Measurements from ENCODE around the gene GBA3. TPM values are rescaled to one million over a fixed set of nuclear protein-coding genes. Genes with fewer than 3 reads are reported as not detected.

Gene GBA3
- polyA plus RNA-seq, 1 donor from 2014 or later = not detected

DNA sequence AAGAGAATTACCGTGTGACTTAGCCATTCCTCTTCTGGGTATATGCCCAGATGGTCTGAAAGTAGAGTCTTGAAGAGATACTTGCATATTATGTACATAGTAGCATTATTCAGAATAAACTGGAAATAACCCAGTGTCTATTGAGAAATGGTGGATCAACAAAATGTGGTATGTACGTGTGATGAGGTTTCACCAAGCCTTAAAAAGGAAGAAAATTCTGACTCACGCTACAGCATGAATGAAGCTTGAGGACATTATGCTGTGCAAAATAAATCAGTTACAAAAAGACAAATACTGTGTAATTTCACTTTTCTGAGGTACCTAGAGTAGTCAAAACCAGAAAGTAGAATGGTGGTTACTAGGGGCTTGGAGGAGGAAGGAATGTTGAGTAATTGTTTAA lies 37.3 kb downstream of the GBA3 start:
- TF ChIP-seq EP300 (conservative IDR thresholded peaks at IDR 0.05; ENCODE audit: poor library complexity, severe bottlenecking) = no peak
- no peak for TF ChIP-seq MXI1 (conservative IDR thresholded peaks at IDR 0.05; ENCODE audit: poor library complexity, severe bottlenecking)
- TF ChIP-seq, protein P1, sequence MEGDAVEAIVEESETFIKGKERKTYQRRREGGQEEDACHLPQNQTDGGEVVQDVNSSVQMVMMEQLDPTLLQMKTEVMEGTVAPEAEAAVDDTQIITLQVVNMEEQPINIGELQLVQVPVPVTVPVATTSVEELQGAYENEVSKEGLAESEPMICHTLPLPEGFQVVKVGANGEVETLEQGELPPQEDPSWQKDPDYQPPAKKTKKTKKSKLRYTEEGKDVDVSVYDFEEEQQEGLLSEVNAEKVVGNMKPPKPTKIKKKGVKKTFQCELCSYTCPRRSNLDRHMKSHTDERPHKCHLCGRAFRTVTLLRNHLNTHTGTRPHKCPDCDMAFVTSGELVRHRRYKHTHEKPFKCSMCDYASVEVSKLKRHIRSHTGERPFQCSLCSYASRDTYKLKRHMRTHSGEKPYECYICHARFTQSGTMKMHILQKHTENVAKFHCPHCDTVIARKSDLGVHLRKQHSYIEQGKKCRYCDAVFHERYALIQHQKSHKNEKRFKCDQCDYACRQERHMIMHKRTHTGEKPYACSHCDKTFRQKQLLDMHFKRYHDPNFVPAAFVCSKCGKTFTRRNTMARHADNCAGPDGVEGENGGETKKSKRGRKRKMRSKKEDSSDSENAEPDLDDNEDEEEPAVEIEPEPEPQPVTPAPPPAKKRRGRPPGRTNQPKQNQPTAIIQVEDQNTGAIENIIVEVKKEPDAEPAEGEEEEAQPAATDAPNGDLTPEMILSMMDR (IDR thresholded peaks at IDR 0.05; ENCODE audit: poor library complexity, severe bottlenecking) = no peak
- no peak for TF ChIP-seq TAF1 (IDR thresholded peaks at IDR 0.05; ENCODE audit: low read depth)
- TF ChIP-seq EZH2 (IDR thresholded peaks at IDR 0.05; ENCODE audit: borderline replicate concordance, insufficient read depth, low read length, poor library complexity, severe bottlenecking) = no peak
- TF ChIP-seq POLR2AphosphoS5 (IDR thresholded peaks at IDR 0.05) = no peak
- TF ChIP-seq, protein P2, sequence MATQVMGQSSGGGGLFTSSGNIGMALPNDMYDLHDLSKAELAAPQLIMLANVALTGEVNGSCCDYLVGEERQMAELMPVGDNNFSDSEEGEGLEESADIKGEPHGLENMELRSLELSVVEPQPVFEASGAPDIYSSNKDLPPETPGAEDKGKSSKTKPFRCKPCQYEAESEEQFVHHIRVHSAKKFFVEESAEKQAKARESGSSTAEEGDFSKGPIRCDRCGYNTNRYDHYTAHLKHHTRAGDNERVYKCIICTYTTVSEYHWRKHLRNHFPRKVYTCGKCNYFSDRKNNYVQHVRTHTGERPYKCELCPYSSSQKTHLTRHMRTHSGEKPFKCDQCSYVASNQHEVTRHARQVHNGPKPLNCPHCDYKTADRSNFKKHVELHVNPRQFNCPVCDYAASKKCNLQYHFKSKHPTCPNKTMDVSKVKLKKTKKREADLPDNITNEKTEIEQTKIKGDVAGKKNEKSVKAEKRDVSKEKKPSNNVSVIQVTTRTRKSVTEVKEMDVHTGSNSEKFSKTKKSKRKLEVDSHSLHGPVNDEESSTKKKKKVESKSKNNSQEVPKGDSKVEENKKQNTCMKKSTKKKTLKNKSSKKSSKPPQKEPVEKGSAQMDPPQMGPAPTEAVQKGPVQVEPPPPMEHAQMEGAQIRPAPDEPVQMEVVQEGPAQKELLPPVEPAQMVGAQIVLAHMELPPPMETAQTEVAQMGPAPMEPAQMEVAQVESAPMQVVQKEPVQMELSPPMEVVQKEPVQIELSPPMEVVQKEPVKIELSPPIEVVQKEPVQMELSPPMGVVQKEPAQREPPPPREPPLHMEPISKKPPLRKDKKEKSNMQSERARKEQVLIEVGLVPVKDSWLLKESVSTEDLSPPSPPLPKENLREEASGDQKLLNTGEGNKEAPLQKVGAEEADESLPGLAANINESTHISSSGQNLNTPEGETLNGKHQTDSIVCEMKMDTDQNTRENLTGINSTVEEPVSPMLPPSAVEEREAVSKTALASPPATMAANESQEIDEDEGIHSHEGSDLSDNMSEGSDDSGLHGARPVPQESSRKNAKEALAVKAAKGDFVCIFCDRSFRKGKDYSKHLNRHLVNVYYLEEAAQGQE (IDR thresholded peaks at IDR 0.05; ENCODE audit: borderline replicate concordance) = no peak
- TF ChIP-seq RAD21 (conservative IDR thresholded peaks at IDR 0.05) = no peak
- TF ChIP-seq SMC3 (conservative IDR thresholded peaks at IDR 0.05; ENCODE audit: poor library complexity) = no peak
- Histone ChIP-seq H3K27me3 (ENCODE audit: insufficient read depth, low read depth, low read length) (no peaks in the 10 kb centered on the region), H3K36me3 (ENCODE audit: insufficient read depth, low read length) (no peaks in the 10 kb centered on the region), H3K4me2 (ENCODE audit: low read length) (no peak overlapping the region), H3K9ac (ENCODE audit: low read length) (no peak overlapping the region), H4K20me1 (ENCODE audit: insufficient read depth) (no peaks in the 10 kb centered on the region), H2AFZ (ENCODE audit: low read depth, low read length) (no peak overlapping the region), H3K9me3 (ENCODE audit: low read length) (no peaks in the 10 kb centered on the region), H3K4me3 (ENCODE audit: low read length) (no peak overlapping the region), H3F3A (ENCODE audit: insufficient read depth, low read length, poor library complexity, severe bottlenecking) (no peaks in the 10 kb centered on the region), H3K9me2 (ENCODE audit: insufficient read depth, low read length) (no peaks in the 10 kb centered on the region), H3K27ac (ENCODE audit: low read length) (no peak overlapping the region), H3K79me2 (replicated peaks; ENCODE audit: insufficient read depth, low read length) (no peaks in the 10 kb centered on the region)

DNA sequence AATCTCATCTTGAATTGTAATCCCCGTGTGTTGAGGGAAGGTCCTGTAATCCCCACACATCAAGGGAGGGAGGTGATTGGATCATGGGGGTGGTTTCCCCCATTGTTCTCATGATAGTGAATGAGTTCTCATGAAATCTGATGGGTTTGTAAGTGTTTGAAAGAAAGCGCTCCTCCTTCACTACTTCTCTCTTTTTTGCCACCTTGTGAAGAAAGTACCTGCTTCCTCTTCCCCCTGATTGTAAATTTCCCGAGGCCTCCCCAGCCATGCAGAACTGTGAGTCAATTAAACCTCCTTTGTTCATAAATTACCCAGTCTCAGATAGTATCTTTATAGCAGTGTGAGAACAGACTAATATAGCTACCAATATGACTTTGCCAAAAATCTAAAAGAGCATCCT lies 41.1 kb downstream of the GBA3 start:
- Histone ChIP-seq H3K9me2 (ENCODE audit: insufficient read depth, low read length) (no peaks in the 10 kb centered on the region), H4K20me1 (ENCODE audit: insufficient read depth) (no peaks in the 10 kb centered on the region), H3K9me3 (ENCODE audit: low read length) (no peaks in the 10 kb centered on the region), H3K79me2 (replicated peaks; ENCODE audit: insufficient read depth, low read length) (no peaks in the 10 kb centered on the region), H3K9ac (ENCODE audit: low read length) (no peak overlapping the region), H3F3A (ENCODE audit: insufficient read depth, low read length, poor library complexity, severe bottlenecking) (no peaks in the 10 kb centered on the region), H3K27ac (ENCODE audit: low read length) (no peak overlapping the region), H3K4me3 (ENCODE audit: low read length) (no peak overlapping the region), H2AFZ (ENCODE audit: low read depth, low read length) (no peak overlapping the region), H3K27me3 (ENCODE audit: insufficient read depth, low read depth, low read length) (no peaks in the 10 kb centered on the region), H3K4me2 (ENCODE audit: low read length) (no peak overlapping the region), H3K36me3 (ENCODE audit: insufficient read depth, low read length) (no peaks in the 10 kb centered on the region)
- TF ChIP-seq, protein P2 (IDR thresholded peaks at IDR 0.05; ENCODE audit: borderline replicate concordance) = no peak
- no peak for TF ChIP-seq TAF1 (IDR thresholded peaks at IDR 0.05; ENCODE audit: low read depth)
- no peak for TF ChIP-seq SMC3 (conservative IDR thresholded peaks at IDR 0.05; ENCODE audit: poor library complexity)
- no peak for TF ChIP-seq EP300 (conservative IDR thresholded peaks at IDR 0.05; ENCODE audit: poor library complexity, severe bottlenecking)
- TF ChIP-seq POLR2AphosphoS5 (IDR thresholded peaks at IDR 0.05) = no peak
- no peak for TF ChIP-seq RAD21 (conservative IDR thresholded peaks at IDR 0.05)
